Stimulated activated CD4-positive, alpha-beta T cell treated with anti-CD3 and anti-CD28 coated beads, Interleukin-12 subunit alpha, Interleukin-12 subunit beta, amount 100 ng/mL, for 24 hours (primary cell): Measurements from ENCODE around the gene GPC4.
"Not testable (repeated sequence)": the region's sequence is repeated elsewhere in the genome, so short reads cannot be mapped to it uniquely, and the experiment has no call there.

Source experiments
- DNase-seq, 2 experiments: peaks; one replicate each; pipeline ENCODE4 v3.0.0-alpha.2; 2020; ENCODE audit warnings: low read depth in 2 of 2

The GPC4 gene

GRCh38 chrX:133306316-133306715, 109.0 kb downstream of the GPC4 start:
- no peak for DNase-seq

GRCh38 chrX:133305348-133305747, 109.9 kb downstream of the GPC4 start:
- DNase-seq = no peak

- no peak for DNase-seq
Observed at GRCh38 chrX:133302775-133303445, 112.4 kb downstream of the GPC4 start.

GRCh38 chrX:133300591-133300990, 114.7 kb downstream of the GPC4 start:
- DNase-seq = no peak

- DNase-seq = no peak
Observed at GRCh38 chrX:133297284-133297683, 118.0 kb downstream of the GPC4 start.

- DNase-seq = no peak
Observed at GRCh38 chrX:133294126-133294525, 121.2 kb downstream of the GPC4 start.

GRCh38 chrX:133290076-133290475, 125.2 kb downstream of the GPC4 start:
- no peak for DNase-seq

GRCh38 chrX:133287860-133288259, 127.4 kb downstream of the GPC4 start:
- no peak for DNase-seq

- DNase-seq = no peak
Observed at GRCh38 chrX:133285341-133285740, 129.9 kb downstream of the GPC4 start.

- not testable (repeated sequence) for DNase-seq
Observed at GRCh38 chrX:133279112-133279730, 136.1 kb downstream of the GPC4 start.

- no peak for DNase-seq
Observed at GRCh38 chrX:133273180-133273579, 142.1 kb downstream of the GPC4 start.

GRCh38 chrX:133269168-133269567, 146.1 kb downstream of the GPC4 start:
- DNase-seq = no peak

- no peak for DNase-seq
Observed at GRCh38 chrX:133267621-133268020, 147.7 kb downstream of the GPC4 start.

- no peak for DNase-seq
Observed at GRCh38 chrX:133265331-133265730, 150.0 kb downstream of the GPC4 start.

GRCh38 chrX:133258481-133258880, 156.8 kb downstream of the GPC4 start:
- DNase-seq = no peak

GRCh38 chrX:133254666-133255065, 160.6 kb downstream of the GPC4 start:
- DNase-seq = no peak

GRCh38 chrX:133251204-133251603, 164.1 kb downstream of the GPC4 start:
- DNase-seq = no peak

- DNase-seq = no peak
Observed at GRCh38 chrX:133250184-133251100, 164.8 kb downstream of the GPC4 start.
